Measurements from ENCODE around the gene PTGES3.

DNA sequence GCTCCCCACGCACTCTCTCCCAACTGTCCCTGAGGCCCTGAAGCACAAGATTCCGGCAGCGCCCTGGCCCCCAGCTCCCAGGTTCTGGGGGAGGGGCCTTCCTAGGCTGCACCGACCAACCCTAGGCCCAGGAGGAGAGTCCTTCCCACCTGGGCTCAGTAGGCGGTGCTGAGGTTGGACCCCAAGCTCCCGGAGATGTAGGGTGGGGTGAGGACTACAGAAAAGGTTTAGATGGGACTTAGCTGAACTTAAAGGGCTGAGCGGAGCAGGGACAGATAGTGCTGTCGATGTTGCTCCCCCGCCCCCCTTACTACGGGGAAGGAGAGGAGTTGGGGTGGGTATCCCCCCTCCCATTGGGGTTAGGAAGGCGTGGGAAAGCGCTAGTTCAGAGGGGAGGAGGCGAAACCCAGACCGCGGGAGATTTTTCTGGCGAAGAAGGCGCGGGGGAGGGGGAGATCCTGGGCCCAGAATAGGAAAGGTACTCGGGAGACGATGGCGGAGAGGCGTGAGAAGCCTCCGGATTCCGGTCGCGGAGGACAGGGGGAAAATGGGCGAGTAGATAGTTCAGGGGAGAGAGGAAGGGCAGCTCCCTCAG, 53.7 kb downstream of the PTGES3 start:
- TF ChIP-seq, protein P1, sequence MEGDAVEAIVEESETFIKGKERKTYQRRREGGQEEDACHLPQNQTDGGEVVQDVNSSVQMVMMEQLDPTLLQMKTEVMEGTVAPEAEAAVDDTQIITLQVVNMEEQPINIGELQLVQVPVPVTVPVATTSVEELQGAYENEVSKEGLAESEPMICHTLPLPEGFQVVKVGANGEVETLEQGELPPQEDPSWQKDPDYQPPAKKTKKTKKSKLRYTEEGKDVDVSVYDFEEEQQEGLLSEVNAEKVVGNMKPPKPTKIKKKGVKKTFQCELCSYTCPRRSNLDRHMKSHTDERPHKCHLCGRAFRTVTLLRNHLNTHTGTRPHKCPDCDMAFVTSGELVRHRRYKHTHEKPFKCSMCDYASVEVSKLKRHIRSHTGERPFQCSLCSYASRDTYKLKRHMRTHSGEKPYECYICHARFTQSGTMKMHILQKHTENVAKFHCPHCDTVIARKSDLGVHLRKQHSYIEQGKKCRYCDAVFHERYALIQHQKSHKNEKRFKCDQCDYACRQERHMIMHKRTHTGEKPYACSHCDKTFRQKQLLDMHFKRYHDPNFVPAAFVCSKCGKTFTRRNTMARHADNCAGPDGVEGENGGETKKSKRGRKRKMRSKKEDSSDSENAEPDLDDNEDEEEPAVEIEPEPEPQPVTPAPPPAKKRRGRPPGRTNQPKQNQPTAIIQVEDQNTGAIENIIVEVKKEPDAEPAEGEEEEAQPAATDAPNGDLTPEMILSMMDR (IDR thresholded peaks at IDR 0.05 in 2 of 3, conservative IDR thresholded peaks at IDR 0.05 in 1 of 3; ENCODE audit: control insufficient read depth in 2 of 3, extremely low read depth in 1 of 3, insufficient read depth in 1 of 3, low read depth in 3 of 3, low read length in 3 of 3): no peak
- TF ChIP-seq POLR2AphosphoS5 (IDR thresholded peaks at IDR 0.05; ENCODE audit: low read length) (no peak), ETV6 (conservative IDR thresholded peaks at IDR 0.05 in 1 of 2, IDR thresholded peaks at IDR 0.05 in 1 of 2; ENCODE audit: borderline replicate concordance in 1 of 2, low read depth in 1 of 2) (no peak), CHD4 (IDR thresholded peaks at IDR 0.05) (no peak), ZNF24 (IDR thresholded peaks at IDR 0.05) (no peak), NFXL1 (IDR thresholded peaks at IDR 0.05; ENCODE audit: borderline replicate concordance) (no peak)
- TF ChIP-seq, protein P2, sequence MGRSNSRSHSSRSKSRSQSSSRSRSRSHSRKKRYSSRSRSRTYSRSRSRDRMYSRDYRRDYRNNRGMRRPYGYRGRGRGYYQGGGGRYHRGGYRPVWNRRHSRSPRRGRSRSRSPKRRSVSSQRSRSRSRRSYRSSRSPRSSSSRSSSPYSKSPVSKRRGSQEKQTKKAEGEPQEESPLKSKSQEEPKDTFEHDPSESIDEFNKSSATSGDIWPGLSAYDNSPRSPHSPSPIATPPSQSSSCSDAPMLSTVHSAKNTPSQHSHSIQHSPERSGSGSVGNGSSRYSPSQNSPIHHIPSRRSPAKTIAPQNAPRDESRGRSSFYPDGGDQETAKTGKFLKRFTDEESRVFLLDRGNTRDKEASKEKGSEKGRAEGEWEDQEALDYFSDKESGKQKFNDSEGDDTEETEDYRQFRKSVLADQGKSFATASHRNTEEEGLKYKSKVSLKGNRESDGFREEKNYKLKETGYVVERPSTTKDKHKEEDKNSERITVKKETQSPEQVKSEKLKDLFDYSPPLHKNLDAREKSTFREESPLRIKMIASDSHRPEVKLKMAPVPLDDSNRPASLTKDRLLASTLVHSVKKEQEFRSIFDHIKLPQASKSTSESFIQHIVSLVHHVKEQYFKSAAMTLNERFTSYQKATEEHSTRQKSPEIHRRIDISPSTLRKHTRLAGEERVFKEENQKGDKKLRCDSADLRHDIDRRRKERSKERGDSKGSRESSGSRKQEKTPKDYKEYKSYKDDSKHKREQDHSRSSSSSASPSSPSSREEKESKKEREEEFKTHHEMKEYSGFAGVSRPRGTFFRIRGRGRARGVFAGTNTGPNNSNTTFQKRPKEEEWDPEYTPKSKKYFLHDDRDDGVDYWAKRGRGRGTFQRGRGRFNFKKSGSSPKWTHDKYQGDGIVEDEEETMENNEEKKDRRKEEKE (IDR thresholded peaks at IDR 0.05): no peak
- TF ChIP-seq, protein P3, sequence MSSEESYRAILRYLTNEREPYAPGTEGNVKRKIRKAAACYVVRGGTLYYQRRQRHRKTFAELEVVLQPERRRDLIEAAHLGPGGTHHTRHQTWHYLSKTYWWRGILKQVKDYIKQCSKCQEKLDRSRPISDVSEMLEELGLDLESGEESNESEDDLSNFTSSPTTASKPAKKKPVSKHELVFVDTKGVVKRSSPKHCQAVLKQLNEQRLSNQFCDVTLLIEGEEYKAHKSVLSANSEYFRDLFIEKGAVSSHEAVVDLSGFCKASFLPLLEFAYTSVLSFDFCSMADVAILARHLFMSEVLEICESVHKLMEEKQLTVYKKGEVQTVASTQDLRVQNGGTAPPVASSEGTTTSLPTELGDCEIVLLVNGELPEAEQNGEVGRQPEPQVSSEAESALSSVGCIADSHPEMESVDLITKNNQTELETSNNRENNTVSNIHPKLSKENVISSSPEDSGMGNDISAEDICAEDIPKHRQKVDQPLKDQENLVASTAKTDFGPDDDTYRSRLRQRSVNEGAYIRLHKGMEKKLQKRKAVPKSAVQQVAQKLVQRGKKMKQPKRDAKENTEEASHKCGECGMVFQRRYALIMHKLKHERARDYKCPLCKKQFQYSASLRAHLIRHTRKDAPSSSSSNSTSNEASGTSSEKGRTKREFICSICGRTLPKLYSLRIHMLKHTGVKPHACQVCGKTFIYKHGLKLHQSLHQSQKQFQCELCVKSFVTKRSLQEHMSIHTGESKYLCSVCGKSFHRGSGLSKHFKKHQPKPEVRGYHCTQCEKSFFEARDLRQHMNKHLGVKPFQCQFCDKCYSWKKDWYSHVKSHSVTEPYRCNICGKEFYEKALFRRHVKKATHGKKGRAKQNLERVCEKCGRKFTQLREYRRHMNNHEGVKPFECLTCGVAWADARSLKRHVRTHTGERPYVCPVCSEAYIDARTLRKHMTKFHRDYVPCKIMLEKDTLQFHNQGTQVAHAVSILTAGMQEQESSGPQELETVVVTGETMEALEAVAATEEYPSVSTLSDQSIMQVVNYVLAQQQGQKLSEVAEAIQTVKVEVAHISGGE (CRISPR knock-in tag; IDR thresholded peaks at IDR 0.05): no peak
